Activated CD8-positive, alpha-beta memory T cell treated with anti-CD3 and anti-CD28 coated beads, Interleukin-2, amount 50 U/mL, for 48 hours (primary cell): ENCODE results near the gene EYS.
"Not testable (repeated sequence)": the region's sequence is repeated elsewhere in the genome, so short reads cannot be mapped to it uniquely, and the experiment has no call there.

Source experiments
- DNase-seq: peaks from one replicate; pipeline ENCODE4 v3.0.0-alpha.2; 2020

The EYS gene

DNA sequence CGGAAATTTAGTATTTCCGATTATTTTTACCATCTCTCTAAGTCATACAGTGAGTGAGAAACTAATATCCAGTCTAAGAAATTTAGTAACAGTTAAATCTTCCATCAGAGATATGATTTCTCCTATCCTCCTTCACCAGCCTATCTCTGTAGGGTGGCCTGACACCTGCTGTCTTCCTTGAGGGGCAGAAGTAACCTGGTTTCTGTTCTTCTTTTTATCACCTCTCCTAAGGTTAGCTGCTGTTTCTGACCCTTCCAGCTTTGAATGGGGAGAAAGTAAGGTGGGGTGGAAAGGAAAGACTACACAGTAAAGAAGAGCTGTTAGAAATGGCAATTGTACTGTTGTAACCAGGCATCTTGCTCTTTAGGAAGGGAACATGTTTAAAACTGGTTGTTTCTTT lies 1623.8 kb downstream of the EYS start:
- DNase-seq, result no peak

DNA sequence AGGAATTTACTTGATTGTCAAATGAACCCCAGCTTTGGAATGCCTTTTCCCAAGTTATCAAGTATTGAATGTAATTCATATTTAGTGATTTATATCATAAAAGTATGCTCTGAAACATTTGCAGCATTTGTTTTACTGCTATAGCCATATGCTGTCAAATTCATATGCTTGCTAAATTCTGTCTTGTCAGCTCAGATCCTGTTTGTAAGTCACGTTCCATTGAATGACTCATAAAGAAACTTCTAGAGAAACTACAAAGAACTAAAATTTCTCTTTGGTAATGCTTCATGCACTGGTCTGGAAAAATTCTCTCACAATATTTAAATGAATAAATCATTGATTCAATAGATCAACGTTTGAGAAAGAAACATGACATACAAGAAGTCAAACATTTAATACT lies 1625.6 kb downstream of the EYS start:
- no peak for DNase-seq

DNA sequence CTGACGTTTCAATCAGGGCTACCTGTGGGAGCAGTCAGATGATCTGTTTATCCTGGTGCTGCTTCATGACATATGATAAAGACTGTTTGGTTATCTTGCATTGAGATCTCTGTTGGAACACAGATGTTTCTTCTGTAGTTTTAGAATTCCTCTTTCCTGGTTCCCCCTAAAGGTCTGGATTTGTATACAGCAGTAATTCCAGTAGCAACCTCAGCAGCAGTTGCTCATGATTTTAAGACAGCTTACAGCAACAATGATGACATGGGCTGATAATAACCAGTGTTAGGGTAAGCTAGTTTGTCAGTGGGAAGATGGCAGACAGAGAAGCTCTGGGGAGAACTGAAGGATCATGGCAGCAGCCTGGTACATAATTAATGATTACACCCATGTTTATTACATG lies 1632.0 kb downstream of the EYS start:
- DNase-seq, result no peak

DNA sequence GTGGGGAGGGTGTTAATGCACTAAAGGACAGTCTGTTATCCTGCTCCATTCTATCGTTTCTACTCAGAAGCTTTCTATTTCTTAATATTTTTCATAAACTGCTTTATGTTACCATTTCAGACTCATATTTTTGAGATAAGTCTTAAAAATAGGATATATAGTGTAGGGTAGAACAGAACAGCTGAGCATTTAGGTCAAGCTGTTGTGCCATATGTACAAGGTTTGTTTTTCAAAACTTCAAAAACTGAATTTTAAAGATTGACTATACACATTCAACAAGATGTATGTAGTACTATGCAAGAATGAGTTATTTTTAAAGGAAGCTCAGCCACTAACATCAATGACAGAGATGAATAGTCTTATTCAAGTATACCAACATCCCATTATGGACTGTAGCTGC lies 1634.3 kb downstream of the EYS start:
- DNase-seq, result no peak

DNA sequence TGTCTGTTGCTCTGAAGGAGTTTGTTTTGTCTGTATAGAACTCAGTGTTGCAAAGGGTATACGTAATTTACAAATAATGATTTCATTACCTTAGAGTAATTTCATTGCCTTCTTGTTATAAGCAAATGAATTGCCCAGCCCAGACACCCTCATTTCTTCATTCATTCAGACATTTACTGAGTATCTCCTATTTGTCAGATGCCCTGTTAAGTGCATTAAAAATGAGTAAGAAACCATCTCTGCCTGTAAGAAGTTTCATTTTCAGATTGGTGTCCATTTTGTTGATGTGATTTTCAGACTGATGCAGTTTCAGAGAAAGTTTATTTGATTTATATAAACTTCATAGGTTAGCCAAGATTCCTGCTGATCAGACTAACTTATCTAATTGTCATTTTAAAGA lies 1642.1 kb downstream of the EYS start:
- DNase-seq, result no peak

DNA sequence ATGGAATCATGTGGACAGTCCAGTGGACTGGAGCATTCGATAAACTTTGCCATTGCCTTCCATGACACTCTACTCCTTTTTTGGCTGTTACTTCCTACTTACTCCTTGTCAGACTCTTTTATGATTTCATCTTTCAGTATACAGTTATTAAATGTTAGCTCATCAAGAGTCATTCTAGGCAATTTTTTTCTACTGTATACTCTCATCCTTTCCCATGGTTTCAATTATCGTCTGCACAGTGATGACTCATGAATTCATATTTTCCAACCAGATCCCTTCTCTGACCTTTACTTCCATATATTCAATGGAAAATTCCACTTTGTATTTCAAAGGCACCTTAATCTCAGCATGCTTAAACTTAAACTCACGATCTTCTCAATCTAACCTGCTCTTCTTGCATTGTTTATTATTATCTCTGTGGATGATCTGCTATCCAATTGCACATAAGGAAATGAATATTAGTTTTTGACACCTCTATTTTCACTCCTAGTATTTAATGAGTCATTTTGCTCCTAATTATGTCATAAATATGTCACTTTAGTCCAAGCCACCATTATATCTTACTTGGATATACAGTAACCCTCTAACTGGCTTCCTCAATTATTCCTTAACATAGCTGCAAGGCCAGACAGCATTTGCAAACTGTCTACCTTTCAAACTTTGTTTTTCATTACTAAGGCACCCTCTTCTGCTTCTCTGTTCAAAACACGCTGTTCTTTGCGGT lies 1643.9 kb downstream of the EYS start:
- DNase-seq, result no peak

DNA sequence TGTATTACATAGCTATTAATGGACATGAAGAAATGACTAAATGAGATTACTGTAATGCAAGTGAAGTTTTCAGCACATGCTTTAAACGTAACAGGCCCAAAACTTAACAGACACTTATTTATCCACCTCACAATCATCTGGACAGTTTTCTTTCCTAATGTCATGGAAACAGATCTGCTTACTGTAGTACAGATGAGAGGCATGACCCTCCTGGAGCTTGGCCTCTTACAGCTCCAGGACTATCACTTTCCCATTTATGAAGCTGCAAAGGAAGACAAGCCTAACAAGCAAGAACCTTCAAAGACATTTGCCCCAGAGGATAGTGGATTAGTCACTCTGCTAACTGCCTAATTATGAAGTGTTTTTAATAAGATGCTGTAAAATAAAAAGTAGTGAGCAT lies 1652.2 kb downstream of the EYS start:
- DNase-seq, result no peak

DNA sequence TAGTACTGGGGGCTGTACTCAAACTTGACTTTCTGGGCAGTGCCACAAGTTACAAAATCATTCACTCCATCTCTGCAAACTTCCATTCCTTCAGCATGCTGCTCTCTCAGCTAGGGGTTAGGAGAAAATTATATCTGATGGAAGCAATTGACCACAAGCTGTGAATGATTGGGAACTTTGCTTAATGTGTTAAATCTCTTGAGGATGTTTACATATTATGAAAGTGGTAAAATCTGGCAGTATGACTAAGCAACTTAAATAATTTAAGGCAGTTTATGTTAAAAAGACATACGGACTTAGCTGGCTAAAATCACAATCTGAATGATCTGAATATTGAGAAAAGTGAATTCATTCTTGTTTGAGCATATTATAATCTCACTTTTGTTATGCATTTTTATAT lies 1656.4 kb downstream of the EYS start:
- no peak for DNase-seq

DNA sequence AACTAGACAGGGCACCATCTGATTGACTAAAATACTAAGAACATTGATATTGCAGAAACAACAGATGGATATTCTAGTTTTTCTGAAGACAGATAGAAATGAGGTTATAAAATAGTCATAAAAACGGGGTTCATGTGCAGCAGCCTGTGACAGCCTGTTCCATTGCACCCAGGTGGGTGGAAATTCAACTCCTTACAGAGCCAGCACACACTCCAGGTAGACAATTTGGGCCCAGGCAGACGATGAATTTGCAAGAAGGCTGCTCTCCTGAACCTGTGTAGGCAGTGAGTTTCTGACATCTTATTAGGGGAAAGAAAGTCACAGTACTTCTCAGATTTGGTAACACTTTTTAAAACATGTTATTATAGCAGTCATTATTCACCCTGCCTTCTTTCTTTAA lies 1657.3 kb downstream of the EYS start:
- no peak for DNase-seq

DNA sequence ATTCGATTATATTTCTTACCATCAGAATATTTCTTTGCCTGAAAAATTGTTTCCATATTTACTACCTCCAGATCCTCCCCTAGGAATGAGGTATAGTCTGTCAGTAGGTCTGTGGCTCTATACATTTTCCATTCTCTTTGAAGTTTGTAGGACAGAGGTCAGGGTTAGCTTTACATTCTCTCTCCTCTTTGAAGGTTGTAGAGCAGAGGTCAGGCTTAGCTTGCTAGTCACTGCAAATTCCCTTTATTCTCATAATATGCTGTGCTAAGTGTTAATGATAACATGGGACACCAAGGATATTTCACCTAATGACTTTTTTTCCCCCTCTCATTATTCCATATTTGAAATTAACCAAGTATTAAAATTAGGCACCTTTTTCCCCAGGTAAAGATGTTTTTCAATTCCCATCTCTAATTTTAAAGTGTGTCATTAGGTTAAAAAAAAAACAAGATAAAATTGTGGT lies 1660.2 kb downstream of the EYS start:
- no peak for DNase-seq

DNA sequence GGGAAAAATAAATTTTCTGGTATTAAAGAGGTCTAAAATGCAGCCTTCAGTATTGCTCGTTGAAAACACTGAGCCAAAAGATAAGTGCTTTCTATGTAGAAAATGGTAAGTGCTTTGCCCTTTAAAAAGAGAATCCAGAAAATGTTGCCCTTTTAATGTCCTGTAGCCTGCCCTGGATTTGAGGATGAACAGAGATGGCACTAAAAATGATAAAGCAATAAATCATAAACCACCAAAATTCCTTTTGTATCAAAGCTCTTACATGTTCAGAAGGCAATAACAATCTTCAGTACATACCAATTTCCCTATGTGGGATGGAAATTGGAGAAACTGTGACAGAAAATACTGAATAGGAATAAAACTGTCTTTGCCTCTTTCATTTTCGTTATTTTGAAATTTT lies 1665.7 kb downstream of the EYS start:
- DNase-seq, result no peak

DNA sequence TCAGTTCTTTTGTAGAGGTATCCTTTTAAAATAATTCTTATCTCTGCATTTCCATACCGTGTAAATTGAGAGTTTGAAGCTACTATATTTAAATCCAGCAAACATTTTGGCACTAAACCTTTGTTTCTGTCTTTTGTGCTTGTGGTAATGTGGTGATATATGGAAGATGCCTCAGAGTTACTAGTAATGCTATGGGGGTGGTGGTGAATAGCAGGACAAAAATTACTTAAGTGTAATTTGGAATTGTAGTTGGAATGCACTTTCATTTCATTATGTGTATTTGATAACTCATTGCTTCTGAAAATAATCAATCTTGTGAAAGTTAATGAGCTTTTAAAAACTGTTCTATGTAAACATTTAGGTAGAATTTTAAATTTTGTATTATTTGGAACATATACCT lies 1666.9 kb downstream of the EYS start:
- no peak for DNase-seq

DNA sequence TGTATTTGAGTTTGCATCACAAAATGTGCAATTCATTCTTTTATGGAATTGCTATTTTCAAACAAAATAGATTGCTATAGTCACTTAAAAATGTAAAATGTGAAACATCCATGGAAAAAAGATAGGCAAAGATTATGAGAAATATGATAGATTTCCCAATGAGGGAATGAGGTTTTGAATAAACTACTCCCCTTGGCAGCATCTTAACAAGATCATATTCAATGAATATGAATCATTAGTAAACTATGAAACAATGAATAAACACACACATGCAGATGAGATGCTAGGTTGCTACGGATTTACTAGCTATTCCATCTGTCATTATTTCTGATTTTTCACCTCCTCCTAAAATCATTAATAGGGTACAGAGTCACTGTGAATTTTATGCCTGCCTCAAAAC lies 1669.6 kb downstream of the EYS start:
- DNase-seq, result no peak

DNA sequence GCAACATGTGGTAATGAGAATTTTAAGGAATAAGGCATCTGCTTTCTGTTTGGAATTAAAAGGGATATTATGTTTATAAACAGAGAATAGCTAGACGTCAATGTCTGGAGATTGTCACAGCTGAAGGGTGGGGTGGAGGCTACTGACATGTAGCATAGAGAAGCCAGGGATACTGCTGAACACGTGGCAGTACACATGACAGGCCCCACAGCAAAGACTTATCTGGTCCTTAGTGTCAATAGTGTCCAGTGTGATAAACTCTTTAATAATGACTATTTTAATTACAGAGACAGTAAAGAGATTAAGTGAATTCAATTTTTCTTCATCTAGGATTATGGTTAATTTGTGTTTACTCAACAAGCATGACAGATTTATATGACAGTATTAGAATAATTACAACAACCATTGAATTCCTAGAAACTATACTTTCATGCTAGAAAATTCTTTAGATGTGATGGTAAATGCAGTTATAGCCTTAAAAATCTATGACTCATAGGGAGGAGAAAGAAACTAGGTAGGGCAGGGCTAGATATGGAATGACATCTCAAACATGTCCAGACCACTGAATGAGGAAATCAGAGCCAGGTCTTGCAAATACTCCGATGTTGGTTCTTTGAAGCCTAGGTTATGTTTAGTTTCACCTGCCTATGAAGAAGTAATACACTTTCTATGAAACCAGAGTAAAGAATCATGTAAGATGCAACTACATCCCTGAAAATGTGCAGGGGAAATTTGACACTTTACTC lies 1671.9 kb downstream of the EYS start:
- DNase-seq, result no peak

DNA sequence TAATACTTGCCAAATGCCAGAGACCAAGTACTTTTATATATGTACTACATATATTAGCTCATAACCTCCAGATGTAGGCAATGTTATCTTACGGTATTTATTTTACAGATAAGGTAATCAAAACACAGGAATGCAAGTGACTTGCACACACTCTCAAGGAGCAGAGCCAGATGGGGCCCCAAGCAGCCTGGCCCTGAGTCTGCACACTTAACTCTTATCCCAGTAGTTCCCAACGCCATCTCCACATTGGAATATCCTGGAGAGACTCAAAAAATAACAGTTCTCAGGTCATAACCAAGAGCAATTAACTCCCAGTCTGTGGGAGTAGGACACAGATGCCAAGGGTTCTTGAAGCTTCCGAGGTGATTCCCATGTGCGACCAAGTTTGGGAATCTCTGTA lies 1672.7 kb downstream of the EYS start:
- no peak for DNase-seq

DNA sequence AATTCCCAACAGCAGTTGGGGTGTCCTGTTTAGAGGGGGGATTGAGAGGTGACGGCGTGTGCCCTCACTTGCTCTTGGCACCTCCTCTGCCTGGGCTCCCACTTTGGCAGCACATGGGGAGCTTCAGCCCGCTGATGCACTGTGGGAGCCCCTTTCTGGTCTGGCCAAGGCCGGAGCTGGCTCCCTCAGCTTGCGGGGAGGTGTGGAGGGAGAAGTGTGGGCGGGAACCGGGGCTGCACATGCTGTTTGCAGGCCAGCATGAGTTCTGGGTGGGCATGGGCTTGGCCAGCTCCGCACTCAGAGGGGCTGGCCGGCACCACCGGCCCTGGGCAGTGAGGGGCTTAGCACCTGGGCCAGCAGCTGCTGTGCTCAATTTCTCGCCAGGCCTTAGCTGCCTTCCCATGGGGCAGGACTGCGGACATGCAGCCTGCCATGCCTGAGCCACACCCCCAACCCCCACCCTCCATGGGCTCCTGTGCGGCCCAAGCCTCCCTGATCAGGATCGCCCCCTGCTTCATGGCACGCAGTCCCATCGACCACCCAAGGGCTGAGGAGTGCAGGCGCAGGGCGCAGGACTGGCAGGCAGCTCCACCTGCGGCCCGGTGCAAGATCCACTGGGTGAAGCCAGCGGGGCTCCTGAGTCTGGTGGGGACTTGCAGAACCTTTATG lies 1675.9 kb downstream of the EYS start:
- not testable (repeated sequence) for DNase-seq

DNA sequence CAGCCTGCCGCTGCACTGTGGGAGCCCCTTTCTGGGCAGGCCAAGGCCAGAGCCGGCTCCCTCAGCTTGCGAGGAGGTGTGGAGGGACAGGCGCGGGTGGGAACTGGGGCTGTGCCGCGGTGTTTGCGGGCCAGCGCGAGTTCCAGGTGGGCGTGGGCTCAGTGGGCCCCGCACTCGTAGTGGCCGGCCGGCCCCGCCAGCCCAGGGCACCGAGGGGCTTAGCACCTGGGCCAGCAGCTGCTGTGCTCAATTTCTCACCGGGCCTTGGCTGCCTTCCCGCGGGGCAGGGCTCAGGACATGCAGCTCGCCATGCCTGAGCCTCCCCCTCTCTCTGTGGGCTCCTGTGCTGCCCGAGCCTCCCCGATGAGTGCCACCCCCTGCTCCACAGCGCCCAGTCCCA lies 1683.3 kb downstream of the EYS start:
- no peak for DNase-seq

DNA sequence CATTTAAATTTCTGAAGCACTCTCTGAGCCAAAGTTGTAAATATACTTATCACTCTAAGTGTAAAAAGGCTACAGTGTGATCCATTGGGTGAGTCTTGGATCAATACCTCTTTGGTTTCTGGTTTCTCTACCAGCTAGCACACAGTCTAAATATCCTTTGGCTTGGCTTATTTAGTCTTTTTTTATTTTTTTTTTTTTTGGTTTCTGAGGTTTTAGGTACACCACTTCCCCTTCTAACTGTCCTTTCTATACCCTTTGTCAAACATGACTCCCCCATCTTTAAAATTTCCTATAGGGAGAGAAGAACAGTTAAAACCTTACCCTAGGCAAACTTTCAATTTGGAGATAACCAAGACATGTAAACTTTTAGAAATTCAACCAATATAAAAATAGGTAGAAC lies 1692.4 kb downstream of the EYS start:
- no peak for DNase-seq

DNA sequence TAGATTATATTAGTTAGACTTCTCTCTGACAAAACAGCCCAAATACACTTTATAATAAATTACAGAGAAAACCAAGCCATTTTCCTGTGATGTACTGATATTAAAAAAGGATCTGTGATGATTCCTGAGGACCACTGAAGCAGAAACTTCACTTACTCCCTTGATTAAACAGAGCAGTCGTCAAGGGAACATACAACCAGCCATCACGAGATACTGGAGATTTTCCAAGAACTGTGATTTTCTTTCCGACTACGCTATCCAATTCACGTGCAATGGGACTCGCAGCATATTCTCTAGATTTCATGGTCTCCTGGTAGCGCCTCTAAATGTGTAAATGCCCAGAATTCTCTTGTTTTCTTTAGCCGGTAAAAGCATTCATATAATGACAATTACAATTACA lies 1694.0 kb downstream of the EYS start:
- DNase-seq, result no peak

DNA sequence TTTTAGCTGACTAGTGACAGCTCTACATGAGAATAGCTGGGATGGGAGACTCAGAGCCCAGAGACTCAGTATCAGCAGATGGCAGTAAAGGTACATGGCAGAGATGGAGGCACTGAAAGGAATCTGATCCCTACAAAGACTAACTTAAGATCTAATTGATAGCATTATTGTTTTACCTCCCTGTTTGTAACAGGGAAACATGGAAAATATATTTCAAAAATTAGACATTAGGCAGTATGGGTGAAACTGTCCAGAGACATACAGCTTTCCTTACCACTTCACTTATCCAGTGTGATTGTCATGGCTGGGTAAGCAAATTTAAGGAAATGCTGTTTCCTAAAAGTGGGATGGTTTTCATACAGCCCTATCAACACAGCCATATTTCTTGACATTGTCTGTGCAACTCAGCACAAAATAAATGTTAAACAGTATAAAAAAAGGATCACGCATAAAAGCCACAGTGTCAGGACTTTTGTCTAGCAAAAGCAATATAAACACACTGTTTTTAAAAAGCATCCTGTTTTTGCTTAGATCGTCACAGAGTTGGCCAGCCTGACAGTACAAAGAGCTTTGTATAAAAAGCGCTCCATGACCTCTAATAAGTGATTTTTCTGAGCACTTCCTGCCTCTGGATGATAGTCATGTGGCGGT lies 1694.5 kb downstream of the EYS start:
- no peak for DNase-seq

DNA sequence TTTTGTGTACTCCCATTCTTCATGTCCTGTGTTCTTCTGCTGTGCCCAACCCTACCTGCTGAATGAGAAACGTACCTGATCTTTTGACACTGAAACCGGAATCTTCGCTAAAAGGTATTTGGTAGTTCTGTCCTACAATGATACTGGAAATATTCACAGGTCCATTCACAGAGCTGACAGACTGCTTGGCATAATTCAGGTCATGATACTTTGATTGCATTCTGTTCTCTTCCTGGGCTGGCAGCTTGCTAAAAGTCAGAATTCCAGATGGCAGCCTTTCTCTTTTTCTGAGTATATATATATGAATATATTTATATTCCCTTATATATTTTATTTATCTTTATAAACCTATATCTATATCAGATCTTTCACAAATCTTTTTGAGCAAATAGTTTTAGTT lies 1696.4 kb downstream of the EYS start:
- DNase-seq, result no peak

DNA sequence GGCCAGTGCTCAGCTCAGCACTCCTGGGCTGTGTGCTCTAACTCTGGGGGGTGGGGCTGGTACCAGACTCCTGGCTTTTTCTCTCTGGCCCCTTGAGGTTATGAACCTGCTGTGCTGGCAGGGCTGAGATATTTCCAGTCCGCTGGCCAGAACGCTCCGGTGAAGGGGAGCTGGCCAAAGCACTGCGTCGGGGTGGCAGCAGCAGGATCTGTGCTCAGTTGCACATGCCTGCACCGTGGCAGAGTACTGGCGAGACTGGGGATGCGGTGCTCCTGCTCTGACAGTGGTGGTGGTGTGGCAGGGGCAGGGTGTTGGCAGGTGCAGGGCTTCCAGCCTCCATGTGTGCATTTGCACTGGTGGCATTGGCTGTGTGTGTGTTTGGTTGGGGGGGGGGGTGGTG lies 1697.0 kb downstream of the EYS start:
- no peak for DNase-seq

DNA sequence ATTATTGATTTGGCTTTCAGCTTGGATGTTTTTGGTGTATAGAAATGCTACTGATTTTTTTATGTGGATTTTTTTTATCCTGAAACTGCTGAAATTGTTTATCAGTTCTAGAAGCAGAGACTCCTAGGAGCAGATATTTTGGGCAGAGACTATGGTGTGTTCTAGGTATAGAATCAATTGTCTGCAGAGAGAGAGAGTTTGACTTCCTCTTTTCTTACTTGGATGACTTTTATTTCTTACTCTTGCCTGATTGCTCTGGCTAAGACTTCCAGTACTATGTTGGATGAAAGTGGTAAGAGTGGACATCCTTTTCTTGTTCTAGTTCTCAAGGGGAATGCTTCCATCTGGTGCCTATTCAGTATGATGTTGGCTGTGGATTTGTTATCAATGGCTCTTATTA lies 1700.8 kb downstream of the EYS start:
- DNase-seq, result no peak
